A549 (cell line): ENCODE results near the gene TNRC6C. TPM values are rescaled to one million over a fixed set of nuclear protein-coding genes. Genes with fewer than 3 reads are reported as not detected.

Source experiments
- ATAC-seq, 2 experiments: fragments of 200-7000 bp in 1 of 2; fragments of >200 bp in 1 of 2; cut with Nextera tagmentation in 1 of 2; cut with Tn5 transposase in 1 of 2; 3 replicates each; pipeline versions ENCODE4 v1.8.0 to v1.9.1; 2018 to 2020; ENCODE audit warnings: mild to moderate bottlenecking in 1 of 2, moderate library complexity in 1 of 2
- CTCF ChIA-PET: fragments of 300-600 bp; sonication (Branson Sonifier 250); formaldehyde crosslinking; extraction: SDS; loops from one replicate; lab custom pipeline; 2021; ENCODE audit warnings: antibody characterized with exemption, inconsistent platforms; lab: Yijun Ruan, JAX
- POLR2A ChIA-PET: fragments of 350-600 bp; formaldehyde crosslinking; extraction: SDS; loops from one replicate; lab custom pipeline; 2021; ENCODE audit warnings: antibody characterized with exemption, inconsistent platforms; lab: Yijun Ruan, JAX
- DNase-seq, 2 experiments: peaks; one replicate each; pipeline versions ENCODE4 v3.0.0 to v3.0.0-alpha.2; 2011 to 2016; ENCODE audit warnings: low read depth in 1 of 2, low spot score in 1 of 2
- FAIRE-seq: peaks from 2 replicates; lab custom pipeline; 2011; peaks lifted over from hg19 to GRCh38; lab: Jason Lieb, UNC
- H3K27ac ChIP-seq, 2 experiments: fragments of >200 bp; sonication (Bioruptor Twin); formaldehyde crosslinking; 3 replicates each; pipeline ENCODE4 v1.5.1; 2016 to 2017
- H3K4me1 ChIP-seq: fragments of >200 bp; sonication (Bioruptor Twin); formaldehyde crosslinking; 3 replicates; pipeline ENCODE4 v1.6.1; 2016
- H3K4me2 ChIP-seq: fragments of >200 bp; sonication (Bioruptor Twin); formaldehyde crosslinking; 3 replicates; pipeline ENCODE4 v1.6.1; 2016
- H3K4me3 ChIP-seq: fragments of >200 bp; sonication (Bioruptor Twin); formaldehyde crosslinking; 3 replicates; pipeline ENCODE4 v1.5.1; 2016
- H3K9me3 ChIP-seq: fragments of >200 bp; sonication (Bioruptor Twin); formaldehyde crosslinking; 3 replicates; pipeline ENCODE4 v1.6.1; 2016
- BHLHE40 ChIP-seq: IDR thresholded peaks from 2 replicates; pipeline ENCODE4 v1.6.1; 2012; ENCODE audit warnings: low read depth, low read length, inconsistent platforms
- CBX8 ChIP-seq: fragments of 200-600 bp; sonication (generic); IDR thresholded peaks from 2 replicates; pipeline ENCODE4 v1.6.1; 2016
- CEBPB ChIP-seq, 2 experiments: fragments of >200 bp in 1 of 2; sonication (Bioruptor Twin) in 1 of 2; formaldehyde crosslinking in 1 of 2; IDR thresholded peaks; 2 replicates each; pipeline ENCODE4 v1.6.1; 2012 to 2016
- EHMT2 ChIP-seq: fragments of 200-600 bp; sonication (generic); IDR thresholded peaks from 2 replicates; pipeline ENCODE4 v1.6.1; 2016; ENCODE audit warnings: antibody characterized with exemption, low read depth, mild to moderate bottlenecking, moderate library complexity
- ESRRA ChIP-seq: fragments of 150-350 bp; IDR thresholded peaks from 2 replicates; pipeline ENCODE4 v1.6.1; 2014; ENCODE audit warnings: mild to moderate bottlenecking, low read length, borderline replicate concordance
- FOXS1 ChIP-seq: fragments of 250-450 bp; sonication (Bioruptor Pico); IDR thresholded peaks from 2 replicates; pipeline ENCODE4 v1.5.0; 2020; ENCODE audit warnings: mild to moderate bottlenecking, moderate library complexity
- GATA3 ChIP-seq: IDR thresholded peaks from 2 replicates; pipeline ENCODE4 v1.6.1; 2012; ENCODE audit warnings: borderline replicate concordance
- HDAC2 ChIP-seq: fragments of 200-600 bp; sonication (generic); IDR thresholded peaks from 2 replicates; pipeline ENCODE4 v1.6.1; 2016
- HEYL ChIP-seq: fragments of 250-450 bp; sonication (Bioruptor Pico); IDR thresholded peaks from 2 replicates; pipeline ENCODE4 v1.8.0; 2021; ENCODE audit warnings: mild to moderate bottlenecking, moderate library complexity
- HOXA7 ChIP-seq: fragments of 250-450 bp; sonication (Bioruptor Pico); IDR thresholded peaks from 2 replicates; pipeline ENCODE4 v1.5.0; 2020; ENCODE audit warnings: mild to moderate bottlenecking, moderate library complexity
- KDM1A ChIP-seq: fragments of 200-600 bp; sonication (generic); IDR thresholded peaks from 2 replicates; pipeline ENCODE4 v1.6.1; 2016; ENCODE audit warnings: low read depth, mild to moderate bottlenecking
- MAZ ChIP-seq: fragments of 150-350 bp; IDR thresholded peaks from 2 replicates; pipeline ENCODE4 v1.6.1; 2014; ENCODE audit warnings: antibody characterized with exemption, low read depth, low read length, borderline replicate concordance
- NPAS2 ChIP-seq: fragments of 250-450 bp; sonication (Bioruptor Pico); IDR thresholded peaks from 2 replicates; pipeline ENCODE4 v1.8.0; 2022; ENCODE audit warnings: mild to moderate bottlenecking, moderate library complexity, borderline replicate concordance
- NR3C1 ChIP-seq: fragments of >200 bp; sonication (Bioruptor Twin); formaldehyde crosslinking; IDR thresholded peaks from 3 replicates; pipeline ENCODE4 v1.6.1; 2017
- RAD21 ChIP-seq, 2 experiments: fragments of >200 bp in 1 of 2; sonication (Bioruptor Twin) in 1 of 2; formaldehyde crosslinking in 1 of 2; IDR thresholded peaks in 1 of 2; conservative IDR thresholded peaks in 1 of 2; 2 replicates in 1 of 2; 3 replicates in 1 of 2; pipeline ENCODE4 v1.6.1; 2012 to 2018; ENCODE audit warnings: inconsistent platforms in 1 of 2
- RARB ChIP-seq: fragments of 250-450 bp; sonication (Bioruptor Pico); IDR thresholded peaks from 2 replicates; pipeline ENCODE4 v1.8.0; 2021; ENCODE audit warnings: mild to moderate bottlenecking, moderate library complexity
- TFCP2L1 ChIP-seq: fragments of 250-450 bp; sonication (Bioruptor Pico); IDR thresholded peaks from 2 replicates; pipeline ENCODE4 v1.5.0; 2021; ENCODE audit warnings: mild to moderate bottlenecking
- TP53 ChIP-seq: fragments of 250-450 bp; sonication (Bioruptor Pico); IDR thresholded peaks from 2 replicates; pipeline ENCODE4 v1.5.0; 2021; ENCODE audit warnings: mild to moderate bottlenecking, moderate library complexity
- WGBS: methylation state at CpG from one replicate; pipeline ENCODE4 v1.1.6; 2017; ENCODE audit errors: missing lambda C conversion rate; 5-methylcytosine and 5-hydroxymethylcytosine counted together
- polyA plus RNA-seq, 4 experiments: library from polyadenylated mRNA; depleted of rRNA in 3 of 4; stranded (reverse); fragments of >200 nt; fragmentation: RNase III in 1 of 4; extraction: RNeasy Plus Mini Kit Qiagen cat#74134 plus additional on column Dnase treatment in 1 of 4; gene quantifications; 2 replicates in 3 of 4; 3 replicates in 1 of 4; pipeline ENCODE4 v1.2.3, GENCODE V29; 2011 to 2017
- TF ChIP-seq, protein P1 (sequence below): fragments of >200 bp; sonication (Bioruptor Twin); formaldehyde crosslinking; IDR thresholded peaks from 3 replicates; pipeline ENCODE4 v1.6.1; 2016
- TF ChIP-seq, protein P2 (sequence below): IDR thresholded peaks from 2 replicates; pipeline ENCODE4 v1.6.1; 2012; ENCODE audit warnings: low read depth, borderline replicate concordance
- TF ChIP-seq, protein P3 (sequence below): fragments of >200 bp; sonication (Bioruptor Twin); formaldehyde crosslinking; IDR thresholded peaks from 2 replicates; pipeline ENCODE4 v1.6.1; 2016
- TF ChIP-seq, protein P4 (sequence below): fragments of >200 bp; sonication (Bioruptor Twin); formaldehyde crosslinking; IDR thresholded peaks from 3 replicates; pipeline ENCODE4 v1.5.1; 2016

TNRC6C gene
- polyA plus RNA-seq, 2 of the 4 experiments (the other 2 are of a cell fraction) = 1.3 to 1.9 TPM

DNA sequence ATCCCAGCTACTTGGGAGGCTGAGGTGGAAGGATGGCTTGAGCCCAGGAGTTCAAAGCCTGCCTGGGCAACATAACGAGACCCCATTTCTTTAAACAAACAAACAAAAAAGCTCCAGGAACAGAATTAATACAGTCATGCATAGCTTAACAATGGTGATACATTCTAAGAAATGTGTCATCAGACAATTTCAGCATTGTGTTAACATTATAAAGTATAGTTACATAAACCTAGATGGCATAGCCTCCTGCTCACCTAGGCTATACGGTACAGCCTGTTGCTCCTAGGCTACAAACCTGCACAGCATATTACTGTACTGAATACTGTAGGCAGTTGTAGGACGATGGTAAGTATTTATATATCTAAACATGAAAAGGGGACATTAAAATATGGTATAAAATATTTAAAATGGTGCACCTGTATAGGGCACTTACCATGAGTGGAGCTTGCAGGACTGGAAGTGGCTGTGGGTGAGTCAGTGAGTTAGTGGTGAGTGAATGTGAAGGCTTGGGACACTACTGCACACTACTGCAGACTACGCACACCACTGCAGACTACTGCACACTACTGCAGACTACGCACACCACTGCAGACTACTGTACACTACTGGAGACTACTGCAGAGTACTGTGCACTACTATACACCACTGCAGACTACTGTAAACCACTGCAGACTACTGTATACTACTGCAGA, 95.4 kb downstream of the TNRC6C start:
- no peak; a peak in 1 of 6 replicates for ATAC-seq
- no peak overlapping the region for H3K4me2 ChIP-seq
- DNase-seq = no peak
- no peaks in the 10 kb centered on the region for H3K4me1 ChIP-seq
- no peak overlapping the region for H3K4me3 ChIP-seq
- WGBS = 83% methylated on average over 5 of the region's 5 CpGs
- TF ChIP-seq KDM1A (no peak), RARB (CRISPR knock-in tag) (no peak), NR3C1 (no peak), BHLHE40 (no peak), FOXS1 (no peak)
- ChIA-PET CTCF (interaction anchor here (0.6 to 1.2 kb wide), 2 partner anchors 34 to 499 kb away, joined by 3 to 5 read pairs; no protein-coding TSS in a partner anchor), POLR2A (no interaction called here)
- H3K27ac ChIP-seq = no peak overlapping the region
- no peaks in the 10 kb centered on the region for H3K9me3 ChIP-seq
- peak; percentile 7 for FAIRE-seq

DNA sequence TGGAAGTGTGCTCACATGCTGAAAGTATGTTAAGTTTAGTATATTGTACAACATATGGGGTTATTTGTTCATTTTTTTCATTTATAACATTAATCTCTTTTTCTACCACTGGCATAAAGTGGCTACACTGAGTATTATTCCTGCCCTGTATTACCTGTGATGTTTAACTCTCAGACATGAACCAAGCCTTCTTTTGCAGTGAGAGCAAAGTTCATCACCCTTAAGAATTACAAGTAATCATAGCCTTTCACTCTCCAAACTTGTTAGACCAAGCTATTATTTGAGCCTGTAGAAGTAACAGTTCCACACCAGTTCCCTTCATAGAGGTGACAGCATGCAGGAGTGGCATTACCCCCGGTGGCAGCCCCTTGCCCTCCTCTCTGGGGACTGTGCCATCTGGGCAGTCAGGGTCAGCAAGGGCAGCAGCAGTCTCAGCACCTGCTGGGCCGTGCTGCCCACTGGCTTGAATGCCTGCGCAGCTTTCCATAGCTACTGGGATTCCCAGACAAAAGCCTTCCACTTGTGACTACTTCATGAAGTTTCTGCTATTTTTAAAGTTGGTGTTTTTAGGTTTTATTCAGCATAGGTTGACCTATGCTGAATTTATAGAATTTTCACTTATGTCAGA, 98.7 kb downstream of the TNRC6C start:
- Histone ChIP-seq H3K4me3 (no peak overlapping the region), H3K4me1 (no peaks in the 10 kb centered on the region), H3K4me2 (no peak overlapping the region), H3K27ac (no peak overlapping the region), H3K9me3 (no peaks in the 10 kb centered on the region)
- FAIRE-seq (no peak), ATAC-seq (no peak), DNase-seq (no peak)
- WGBS = 62% methylated on average over 3 of the region's 3 CpGs
- TF ChIP-seq GATA3 (no peak), MAZ (no peak), HEYL (CRISPR knock-in tag) (no peak), CBX8 (no peak), HOXA7 (no peak), RAD21 (conservative IDR thresholded peaks at IDR 0.05 in 1 of 2, IDR thresholded peaks at IDR 0.05 in 1 of 2) (no peak), TP53 (CRISPR knock-in tag) (no peak), ESRRA (no peak), RARB (CRISPR knock-in tag) (no peak), TFCP2L1 (CRISPR knock-in tag) (no peak), NPAS2 (CRISPR knock-in tag) (no peak), EHMT2 (no peak), FOXS1 (no peak), CEBPB (IDR thresholded peaks at IDR 0.05) (no peak), KDM1A (no peak), HDAC2 (no peak)
- TF ChIP-seq, protein P1, sequence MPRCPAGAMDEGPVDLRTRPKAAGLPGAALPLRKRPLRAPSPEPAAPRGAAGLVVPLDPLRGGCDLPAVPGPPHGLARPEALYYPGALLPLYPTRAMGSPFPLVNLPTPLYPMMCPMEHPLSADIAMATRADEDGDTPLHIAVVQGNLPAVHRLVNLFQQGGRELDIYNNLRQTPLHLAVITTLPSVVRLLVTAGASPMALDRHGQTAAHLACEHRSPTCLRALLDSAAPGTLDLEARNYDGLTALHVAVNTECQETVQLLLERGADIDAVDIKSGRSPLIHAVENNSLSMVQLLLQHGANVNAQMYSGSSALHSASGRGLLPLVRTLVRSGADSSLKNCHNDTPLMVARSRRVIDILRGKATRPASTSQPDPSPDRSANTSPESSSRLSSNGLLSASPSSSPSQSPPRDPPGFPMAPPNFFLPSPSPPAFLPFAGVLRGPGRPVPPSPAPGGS = no peak
- TF ChIP-seq, protein P2, sequence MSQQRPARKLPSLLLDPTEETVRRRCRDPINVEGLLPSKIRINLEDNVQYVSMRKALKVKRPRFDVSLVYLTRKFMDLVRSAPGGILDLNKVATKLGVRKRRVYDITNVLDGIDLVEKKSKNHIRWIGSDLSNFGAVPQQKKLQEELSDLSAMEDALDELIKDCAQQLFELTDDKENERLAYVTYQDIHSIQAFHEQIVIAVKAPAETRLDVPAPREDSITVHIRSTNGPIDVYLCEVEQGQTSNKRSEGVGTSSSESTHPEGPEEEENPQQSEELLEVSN = no peak
- TF ChIP-seq, protein P3, sequence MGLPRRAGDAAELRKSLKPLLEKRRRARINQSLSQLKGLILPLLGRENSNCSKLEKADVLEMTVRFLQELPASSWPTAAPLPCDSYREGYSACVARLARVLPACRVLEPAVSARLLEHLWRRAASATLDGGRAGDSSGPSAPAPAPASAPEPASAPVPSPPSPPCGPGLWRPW = no peak
- TF ChIP-seq, protein P4, sequence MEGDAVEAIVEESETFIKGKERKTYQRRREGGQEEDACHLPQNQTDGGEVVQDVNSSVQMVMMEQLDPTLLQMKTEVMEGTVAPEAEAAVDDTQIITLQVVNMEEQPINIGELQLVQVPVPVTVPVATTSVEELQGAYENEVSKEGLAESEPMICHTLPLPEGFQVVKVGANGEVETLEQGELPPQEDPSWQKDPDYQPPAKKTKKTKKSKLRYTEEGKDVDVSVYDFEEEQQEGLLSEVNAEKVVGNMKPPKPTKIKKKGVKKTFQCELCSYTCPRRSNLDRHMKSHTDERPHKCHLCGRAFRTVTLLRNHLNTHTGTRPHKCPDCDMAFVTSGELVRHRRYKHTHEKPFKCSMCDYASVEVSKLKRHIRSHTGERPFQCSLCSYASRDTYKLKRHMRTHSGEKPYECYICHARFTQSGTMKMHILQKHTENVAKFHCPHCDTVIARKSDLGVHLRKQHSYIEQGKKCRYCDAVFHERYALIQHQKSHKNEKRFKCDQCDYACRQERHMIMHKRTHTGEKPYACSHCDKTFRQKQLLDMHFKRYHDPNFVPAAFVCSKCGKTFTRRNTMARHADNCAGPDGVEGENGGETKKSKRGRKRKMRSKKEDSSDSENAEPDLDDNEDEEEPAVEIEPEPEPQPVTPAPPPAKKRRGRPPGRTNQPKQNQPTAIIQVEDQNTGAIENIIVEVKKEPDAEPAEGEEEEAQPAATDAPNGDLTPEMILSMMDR = no peak
- POLR2A ChIA-PET = no interaction called here
- CTCF ChIA-PET = interaction anchor here (0.8 to 2.0 kb wide), 6 partner anchors 27 to 193 kb away, joined by 3 to 8 read pairs (median 4); no protein-coding TSS in a partner anchor
